ENCODE results near the gene ATP13A2.

DNA sequence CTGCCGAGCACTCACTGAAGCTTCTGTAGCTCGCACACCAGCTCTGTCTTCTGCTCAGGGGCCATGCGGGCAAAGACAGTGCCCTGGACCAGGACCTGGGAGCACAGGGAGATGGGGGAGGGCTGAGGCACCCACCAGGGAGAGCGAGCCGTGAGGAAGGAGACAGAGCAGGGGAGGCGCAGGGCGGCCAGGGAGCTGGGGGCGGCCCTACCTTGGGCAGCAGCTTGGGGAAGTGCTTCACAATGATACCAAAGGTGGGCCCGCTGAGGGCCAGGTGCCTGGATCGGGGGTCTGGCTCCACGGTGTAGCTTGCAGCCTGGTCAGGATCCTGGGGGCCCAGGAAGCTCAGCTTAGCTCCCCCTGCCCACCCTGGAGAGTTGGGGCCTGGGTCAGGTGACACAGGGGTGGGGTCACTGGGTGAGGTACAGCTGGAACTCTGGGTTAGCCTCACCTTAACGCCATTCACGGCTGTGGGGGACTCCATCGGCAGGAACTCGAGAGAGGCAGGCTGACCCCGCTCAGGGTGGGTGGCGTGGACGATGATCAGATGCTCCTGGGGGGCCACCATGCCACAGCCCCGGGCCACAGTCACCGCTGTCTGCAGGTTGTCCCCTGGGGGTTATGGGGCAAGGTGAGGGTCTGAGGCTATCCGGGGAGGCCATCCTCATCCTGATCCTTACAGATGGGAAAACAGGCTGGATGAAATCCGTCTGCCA is 21.9 kb downstream of the ATP13A2 start:
- TF ChIP-seq POLR2AphosphoS5 (IDR thresholded peaks at IDR 0.05) (no peak), EP300 (IDR thresholded peaks at IDR 0.05) (no peak)
- TF ChIP-seq, protein P1, sequence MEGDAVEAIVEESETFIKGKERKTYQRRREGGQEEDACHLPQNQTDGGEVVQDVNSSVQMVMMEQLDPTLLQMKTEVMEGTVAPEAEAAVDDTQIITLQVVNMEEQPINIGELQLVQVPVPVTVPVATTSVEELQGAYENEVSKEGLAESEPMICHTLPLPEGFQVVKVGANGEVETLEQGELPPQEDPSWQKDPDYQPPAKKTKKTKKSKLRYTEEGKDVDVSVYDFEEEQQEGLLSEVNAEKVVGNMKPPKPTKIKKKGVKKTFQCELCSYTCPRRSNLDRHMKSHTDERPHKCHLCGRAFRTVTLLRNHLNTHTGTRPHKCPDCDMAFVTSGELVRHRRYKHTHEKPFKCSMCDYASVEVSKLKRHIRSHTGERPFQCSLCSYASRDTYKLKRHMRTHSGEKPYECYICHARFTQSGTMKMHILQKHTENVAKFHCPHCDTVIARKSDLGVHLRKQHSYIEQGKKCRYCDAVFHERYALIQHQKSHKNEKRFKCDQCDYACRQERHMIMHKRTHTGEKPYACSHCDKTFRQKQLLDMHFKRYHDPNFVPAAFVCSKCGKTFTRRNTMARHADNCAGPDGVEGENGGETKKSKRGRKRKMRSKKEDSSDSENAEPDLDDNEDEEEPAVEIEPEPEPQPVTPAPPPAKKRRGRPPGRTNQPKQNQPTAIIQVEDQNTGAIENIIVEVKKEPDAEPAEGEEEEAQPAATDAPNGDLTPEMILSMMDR (IDR thresholded peaks at IDR 0.05) = no peak

Data from stomach (tissue), 4 donors.